H9 (cell line): Measurements from ENCODE around the gene SLC17A6. TPM values are rescaled to one million over a fixed set of nuclear protein-coding genes. Genes with fewer than 3 reads are reported as not detected.

Experiments
- DNase-seq: peaks from one replicate; pipeline ENCODE4 v3.0.0-alpha.2; 2017
- H2AFZ ChIP-seq: one replicate; pipeline ENCODE4 v1.6.1; 2013; ENCODE audit warnings: mild to moderate bottlenecking, low read length, control low read depth, moderate library complexity
- H2AK5ac ChIP-seq: 2 replicates; pipeline ENCODE4 v1.6.1; 2013; ENCODE audit warnings: low read length, control low read depth, mixed read lengths; ENCODE audit not compliant: insufficient read length
- H2BK120ac ChIP-seq: one replicate; pipeline ENCODE4 v1.6.1; 2013; ENCODE audit warnings: low read depth, mild to moderate bottlenecking, low read length, control low read depth, inconsistent platforms; ENCODE audit not compliant: poor library complexity, severe bottlenecking
- H2BK12ac ChIP-seq: 2 replicates; pipeline ENCODE4 v1.6.1; 2013; ENCODE audit warnings: low read length, control low read depth, mixed read lengths, low read depth; ENCODE audit not compliant: insufficient read length
- H2BK15ac ChIP-seq: 2 replicates; pipeline ENCODE4 v1.6.1; 2013; ENCODE audit warnings: low read depth, low read length, control low read depth
- H2BK20ac ChIP-seq: one replicate; pipeline ENCODE4 v1.6.1; 2013; ENCODE audit warnings: low read depth, mild to moderate bottlenecking, low read length, control low read depth, inconsistent platforms; ENCODE audit not compliant: poor library complexity, severe bottlenecking
- H2BK5ac ChIP-seq: 2 replicates; pipeline ENCODE4 v1.6.1; 2013; ENCODE audit warnings: low read length, control low read depth, mixed read lengths; ENCODE audit not compliant: insufficient read length
- H3K14ac ChIP-seq: 2 replicates; pipeline ENCODE4 v1.6.1; 2013; ENCODE audit warnings: low read length, control low read depth; ENCODE audit not compliant: insufficient read depth
- H3K18ac ChIP-seq: 2 replicates; pipeline ENCODE4 v1.6.1; 2013; ENCODE audit warnings: low read depth, mild to moderate bottlenecking, mixed read lengths, low read length, control low read depth; ENCODE audit not compliant: insufficient read length
- H3K23ac ChIP-seq: 2 replicates; pipeline ENCODE4 v1.6.1; 2013; ENCODE audit warnings: low read length, control low read depth, mixed read lengths, low read depth; ENCODE audit not compliant: insufficient read length
- H3K23me2 ChIP-seq: 2 replicates; pipeline ENCODE4 v1.6.1; 2013; ENCODE audit warnings: low read depth, mild to moderate bottlenecking, mixed read lengths, low read length, control low read depth; ENCODE audit not compliant: insufficient read length, poor library complexity, severe bottlenecking
- H3K27ac ChIP-seq: 2 replicates; pipeline ENCODE4 v1.5.1; 2013; ENCODE audit warnings: low read length, control low read depth, mixed read lengths, low read depth; ENCODE audit not compliant: insufficient read length
- H3K27me3 ChIP-seq: 2 replicates; pipeline ENCODE4 v1.6.1; 2013; ENCODE audit warnings: low read length, control low read depth, inconsistent platforms; ENCODE audit not compliant: insufficient read depth
- H3K4ac ChIP-seq: 2 replicates; pipeline ENCODE4 v1.6.1; 2013; ENCODE audit warnings: low read depth, mild to moderate bottlenecking, control low read depth, inconsistent platforms, low read length, moderate library complexity
- H3K4me1 ChIP-seq: 2 replicates; pipeline ENCODE4 v1.6.1; 2013; ENCODE audit warnings: low read length, control low read depth, inconsistent platforms; ENCODE audit not compliant: insufficient read depth
- H3K4me2 ChIP-seq: 2 replicates; pipeline ENCODE4 v1.6.1; 2013; ENCODE audit warnings: low read length, control low read depth, mixed read lengths; ENCODE audit not compliant: insufficient read length, insufficient read depth
- H3K56ac ChIP-seq: 2 replicates; pipeline ENCODE4 v1.6.1; 2013; ENCODE audit warnings: low read depth, mild to moderate bottlenecking, mixed read lengths, low read length, control low read depth; ENCODE audit not compliant: insufficient read length
- H3K79me1 ChIP-seq: 2 replicates; pipeline ENCODE4 v1.6.1; 2013; ENCODE audit warnings: low read depth, mild to moderate bottlenecking, moderate library complexity, low read length, control low read depth, inconsistent platforms; ENCODE audit not compliant: insufficient read depth, poor library complexity, severe bottlenecking
- H3K79me2 ChIP-seq: 2 replicates; pipeline ENCODE4 v1.6.1; 2013; ENCODE audit warnings: low read length, control low read depth, inconsistent platforms; ENCODE audit not compliant: insufficient read depth
- H3K9ac ChIP-seq: 2 replicates; pipeline ENCODE4 v1.6.1; 2013; ENCODE audit warnings: low read length, control low read depth, mixed read lengths; ENCODE audit not compliant: insufficient read length; ENCODE audit errors: extremely low read depth
- H3K9me3 ChIP-seq: one replicate; pipeline ENCODE4 v1.6.1; 2013; ENCODE audit warnings: low read depth, low read length, inconsistent platforms; ENCODE audit not compliant: control insufficient read depth
- H3T11ph ChIP-seq: one replicate; pipeline ENCODE4 v1.6.1; 2013; ENCODE audit warnings: mild to moderate bottlenecking, low read length, control low read depth, inconsistent platforms
- H4K20me1 ChIP-seq: one replicate; pipeline ENCODE4 v1.6.1; 2013; ENCODE audit not compliant: control insufficient read depth, insufficient read length, insufficient read depth
- H4K5ac ChIP-seq: 2 replicates; pipeline ENCODE4 v1.6.1; 2013; ENCODE audit warnings: low read depth, mild to moderate bottlenecking, mixed read lengths, low read length, control low read depth; ENCODE audit not compliant: insufficient read length
- H4K8ac ChIP-seq: replicated peaks from 2 replicates; pipeline ENCODE4 v1.6.1; 2013; ENCODE audit warnings: low read length, control low read depth, mixed read lengths, low read depth; ENCODE audit not compliant: insufficient read length
- H4K91ac ChIP-seq: 2 replicates; pipeline ENCODE4 v1.6.1; 2013; ENCODE audit warnings: low read depth, mild to moderate bottlenecking, moderate library complexity, mixed read lengths, low read length, control low read depth; ENCODE audit not compliant: insufficient read length
- H3K27ac Mint-ChIP-seq, 3 experiments: 2 replicates in 2 of 3; 3 replicates in 1 of 3; pipeline ENCODE4 v1.8.0; 2020 to 2021; ENCODE audit warnings: mixed read lengths in 3 of 3, mild to moderate bottlenecking in 1 of 3, moderate library complexity in 1 of 3
- H3K27me3 Mint-ChIP-seq: 2 replicates; pipeline ENCODE4 v1.8.0; 2021; ENCODE audit warnings: low read depth, mild to moderate bottlenecking, moderate library complexity, mixed read lengths
- H3K36me3 Mint-ChIP-seq, 3 experiments: 2 replicates in 2 of 3; 3 replicates in 1 of 3; pipeline ENCODE4 v1.8.0; 2020 to 2021; ENCODE audit warnings: low read depth in 3 of 3, mixed read lengths in 3 of 3; ENCODE audit not compliant: insufficient read depth in 1 of 3
- H3K4me1 Mint-ChIP-seq, 2 experiments: 2 replicates each; pipeline ENCODE4 v1.8.0; 2020; ENCODE audit warnings: mixed read lengths in 2 of 2
- H3K4me3 Mint-ChIP-seq, 2 experiments: 2 replicates in 1 of 2; 3 replicates in 1 of 2; pipeline ENCODE4 v1.8.0; 2020 to 2021; ENCODE audit warnings: mild to moderate bottlenecking in 2 of 2, mixed read lengths in 2 of 2, moderate library complexity in 1 of 2
- H3K9me3 Mint-ChIP-seq, 2 experiments: 2 replicates in 1 of 2; 3 replicates in 1 of 2; pipeline ENCODE4 v1.8.0; 2020; ENCODE audit warnings: mild to moderate bottlenecking in 2 of 2, mixed read lengths in 2 of 2, moderate library complexity in 1 of 2
- CTCF ChIP-seq: fragments of 200-600 bp; sonication (generic); conservative IDR thresholded peaks from 3 replicates; pipeline ENCODE4 v1.8.0; 2021; ENCODE audit warnings: antibody characterized with exemption, mild to moderate bottlenecking
- WGBS: extraction: QIAGEN DNeasy Blood & Tissue Kit; methylation state at CpG from one replicate; pipeline ENCODE4 v1.1.7; 2013; ENCODE audit warnings: missing lambda C conversion rate, low lambda C conversion rate, mixed read lengths; ENCODE audit not compliant: insufficient read length; ENCODE audit errors: extremely low coverage; 5-methylcytosine and 5-hydroxymethylcytosine counted together
- total RNA-seq: library from RNA; stranded (reverse); gene quantifications from 2 replicates; pipeline ENCODE4 v1.2.1, GENCODE V29; 2021

SLC17A6 gene
- total RNA-seq, 1 experiment from 2014 or later, result not detected

- no CpG with 5 or more reads among the region's 5 CpGs for WGBS
Observed at GRCh38 chr11:22390283-22390655, 52.1 kb downstream of the SLC17A6 start.

More at GRCh38 chr11:22390283-22390655, 52.1 kb downstream of the SLC17A6 start:
- no peak overlapping the region for H4K8ac ChIP-seq
- H2AFZ ChIP-seq, result no peak overlapping the region
- H3K9me3 ChIP-seq, result no peaks in the 10 kb centered on the region
- Mint-ChIP-seq H3K4me1 (no peaks in the 10 kb centered on the region), H3K4me3 (no peak overlapping the region), H3K9me3 (no peaks in the 10 kb centered on the region), H3K27me3 (no peaks in the 10 kb centered on the region; the same call in 1 of the 2 replicates), H3K27ac (no peak overlapping the region), H3K36me3 (no peaks in the 10 kb centered on the region)
- H4K20me1 ChIP-seq, result no peaks in the 10 kb centered on the region
- H3K9ac ChIP-seq, result no peak overlapping the region
- no peak overlapping the region for H3K14ac ChIP-seq
- H3K18ac ChIP-seq, result no peak overlapping the region
- H3K79me1 ChIP-seq, result no peaks in the 10 kb centered on the region
- no peak overlapping the region for H4K5ac ChIP-seq
- H3K56ac ChIP-seq, result no peak overlapping the region
- no peak for TF ChIP-seq CTCF
- H3K23me2 ChIP-seq, result no peaks in the 10 kb centered on the region
- no peak overlapping the region for H4K91ac ChIP-seq
- H3K79me2 ChIP-seq, result no peaks in the 10 kb centered on the region
- H2BK20ac ChIP-seq, result no peak overlapping the region
- H3K23ac ChIP-seq, result no peak overlapping the region
- no peak for DNase-seq
- H3K4me2 ChIP-seq, result no peak overlapping the region
- H2AK5ac ChIP-seq, result no peak overlapping the region
- no peak overlapping the region for H2BK120ac ChIP-seq
- H3K27ac ChIP-seq, result no peak overlapping the region
- no peak overlapping the region for H2BK15ac ChIP-seq
- no peaks in the 10 kb centered on the region for H3K4me1 ChIP-seq
- no peak overlapping the region for H3K4ac ChIP-seq
- H3K27me3 ChIP-seq, result no peaks in the 10 kb centered on the region
- no peak overlapping the region for H2BK5ac ChIP-seq
- no peak overlapping the region for H3T11ph ChIP-seq
- no peak overlapping the region for H2BK12ac ChIP-seq
